Stimulated activated CD8-positive, alpha-beta memory T cell treated with anti-CD3 and anti-CD28 coated beads, Interleukin-7, amount 100 ng/mL, for 48 hours (primary cell): ENCODE measurements around the gene SH3BGR.

Experiments used
- DNase-seq, 2 donors: peaks; one replicate each; pipeline ENCODE4 v3.0.0-alpha.2; 2020; ENCODE audit warnings: low read depth in 1 of 2; ENCODE audit errors: extremely low read depth in 1 of 2

SH3BGR gene

DNA sequence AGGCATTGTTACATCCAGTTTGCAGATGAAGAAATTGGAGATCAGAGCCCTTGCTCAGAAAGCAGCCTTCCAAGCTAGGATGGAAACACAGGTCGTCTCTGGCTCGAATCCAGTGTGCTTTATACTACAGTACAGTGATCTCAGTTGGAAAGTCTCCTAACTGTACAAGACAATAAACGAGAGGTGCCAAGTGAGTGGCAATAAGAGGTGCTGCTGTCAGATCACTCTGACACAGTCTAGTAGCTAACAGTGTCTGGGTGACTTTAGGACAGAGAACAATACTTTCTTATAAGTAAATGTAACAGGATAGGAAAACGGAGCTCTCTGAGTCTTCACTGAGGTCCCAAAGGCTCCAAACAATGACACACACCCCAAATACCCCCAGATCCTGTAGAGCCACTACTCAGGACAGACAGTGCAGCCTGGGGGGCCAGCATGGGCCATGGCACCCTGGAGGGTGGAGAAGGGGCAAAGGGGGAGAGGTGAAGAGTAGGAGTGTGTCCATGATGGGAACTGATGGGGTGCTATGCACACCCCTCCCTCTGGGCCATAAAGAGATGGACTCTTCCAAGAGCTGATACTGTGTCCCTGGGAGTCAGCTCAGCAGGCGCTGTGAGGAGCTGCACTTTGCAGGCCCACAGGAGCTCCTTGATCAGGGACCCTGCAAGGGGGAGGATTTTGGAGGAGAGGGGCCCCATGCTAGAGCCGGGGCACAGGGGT lies 3.3 kb downstream of the SH3BGR start:
- no peak for DNase-seq

DNA sequence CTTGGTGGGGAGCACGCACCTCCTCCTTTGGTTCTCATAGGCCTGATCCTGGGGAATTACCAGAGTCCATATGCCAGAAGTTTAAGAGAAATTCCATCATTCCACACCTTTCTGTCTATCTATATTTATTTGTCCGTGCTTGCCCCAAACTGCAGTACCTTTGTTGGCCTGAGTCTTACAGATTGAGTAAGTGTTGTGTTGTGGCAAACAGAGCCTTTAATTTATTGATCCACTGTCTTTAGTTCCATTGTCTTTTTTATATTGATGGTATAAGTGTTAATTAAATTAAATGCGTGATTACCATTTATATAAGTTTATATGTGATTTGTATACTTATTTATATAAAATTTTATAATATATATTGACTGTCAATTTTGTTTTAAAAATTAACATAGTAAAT lies 4.9 kb downstream of the SH3BGR start:
- no peak for DNase-seq

DNA sequence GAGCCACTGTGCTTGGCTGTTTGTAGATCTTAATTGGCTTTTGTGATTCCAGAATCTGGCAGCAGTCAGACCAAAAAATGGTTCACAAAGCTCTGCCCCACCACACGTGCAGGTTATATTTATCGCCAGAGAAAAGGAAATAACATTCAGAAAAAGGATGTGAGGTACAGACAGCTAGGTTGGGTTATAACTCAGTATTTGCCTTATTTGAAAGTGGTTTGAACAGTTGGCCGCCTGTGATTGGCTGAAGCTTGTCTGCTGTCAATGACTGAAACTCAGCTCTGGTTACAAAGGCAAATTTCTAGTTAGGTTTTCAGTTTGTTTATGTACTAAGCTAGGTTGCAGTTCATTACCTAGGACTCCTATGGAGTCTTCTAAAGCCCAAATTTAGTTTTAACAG lies 9.6 kb downstream of the SH3BGR start:
- no peak for DNase-seq

DNA sequence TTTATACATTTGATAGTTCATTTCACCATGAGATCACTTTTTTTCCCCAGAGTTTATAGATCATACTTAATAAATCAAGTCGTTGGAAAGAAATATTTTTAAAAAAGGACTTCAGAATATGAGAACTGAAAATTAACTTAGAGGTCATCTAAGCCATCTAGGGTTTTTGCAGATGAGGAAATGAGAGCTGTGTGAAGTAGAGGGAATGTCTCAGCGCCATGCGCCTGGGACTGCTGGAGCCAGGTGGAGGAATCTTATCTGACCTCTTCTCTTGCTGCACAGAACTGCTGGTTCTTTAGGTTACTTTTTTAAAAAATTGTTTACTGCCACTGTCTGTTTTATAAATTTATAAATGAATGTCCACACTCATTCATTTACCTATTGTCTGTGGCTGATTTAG lies 11.5 kb downstream of the SH3BGR start:
- DNase-seq = no peak

DNA sequence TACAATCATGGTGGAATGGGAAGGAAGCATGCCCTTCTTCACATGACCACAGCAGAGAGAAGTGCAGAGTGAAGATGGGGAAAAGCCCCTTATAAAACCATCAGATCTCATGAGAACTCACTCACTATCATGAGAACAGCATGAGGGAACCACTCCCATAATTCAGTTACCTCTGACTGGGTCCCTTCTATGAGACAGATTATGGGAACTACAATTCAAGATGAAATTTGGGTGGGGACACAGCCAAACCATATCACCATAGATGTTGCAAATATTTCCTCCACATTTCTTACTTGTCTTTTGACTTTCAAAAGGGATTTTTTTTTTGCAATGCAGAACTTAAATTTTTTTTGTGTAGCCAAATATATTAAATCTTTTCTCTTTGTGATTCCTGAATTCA lies 14.8 kb downstream of the SH3BGR start:
- no peak for DNase-seq

DNA sequence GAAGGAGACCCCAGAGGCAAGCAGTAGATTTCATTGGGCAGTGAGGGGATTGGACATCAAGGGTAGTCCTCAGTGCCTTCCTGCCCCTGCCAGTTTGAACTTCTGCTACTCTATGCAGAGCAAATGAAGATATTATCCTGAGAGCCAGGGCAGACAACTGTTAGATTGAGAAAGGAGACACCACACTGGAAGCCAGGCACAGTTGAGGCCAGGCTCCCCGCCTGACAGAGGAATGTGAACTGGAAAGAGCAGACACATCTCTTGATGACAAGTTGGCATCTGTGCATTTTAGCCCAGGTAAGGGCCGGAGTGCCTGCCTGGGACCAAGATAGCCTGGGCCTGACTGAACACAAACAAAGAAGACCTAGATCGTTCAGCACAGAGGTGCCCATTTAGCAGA lies 16.0 kb downstream of the SH3BGR start:
- DNase-seq = no peak

DNA sequence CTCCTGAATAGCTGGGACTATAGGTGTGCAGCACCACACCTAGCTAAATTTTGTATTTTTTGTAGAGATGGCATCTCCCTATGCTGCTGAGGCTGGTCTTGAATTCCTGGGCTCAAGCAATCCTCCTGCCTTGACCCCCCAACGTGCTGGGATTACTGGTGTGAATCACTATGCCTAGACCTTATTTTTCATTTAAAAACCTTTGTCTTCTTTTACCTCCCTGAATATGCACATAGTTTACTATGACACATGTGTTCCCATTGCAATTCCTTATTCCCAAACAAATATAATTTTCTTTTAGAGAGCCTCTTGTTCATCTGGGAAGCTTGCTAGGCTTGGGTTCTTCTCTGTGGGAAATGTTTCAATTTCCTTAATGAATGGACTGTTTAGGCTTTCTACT lies 16.8 kb downstream of the SH3BGR start:
- DNase-seq = no peak

DNA sequence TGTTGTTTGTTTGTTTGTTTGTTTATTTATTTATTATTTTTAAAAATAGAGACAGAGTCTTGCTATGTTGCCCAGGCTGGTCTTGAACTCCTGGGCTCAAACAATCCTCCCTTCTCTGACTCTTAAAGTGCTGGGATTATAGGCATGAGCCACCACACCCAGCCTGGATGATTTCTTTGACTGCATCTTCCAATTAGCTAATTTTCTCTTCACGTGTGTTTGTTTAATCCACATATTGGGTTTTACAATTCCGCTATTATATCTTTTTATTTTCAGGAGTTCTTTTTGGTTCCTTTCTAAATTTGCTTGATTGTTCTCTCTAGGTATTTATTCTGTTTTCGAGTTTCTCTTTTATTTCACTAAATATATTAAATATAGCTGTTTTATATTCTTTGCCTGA lies 19.8 kb downstream of the SH3BGR start:
- DNase-seq = no peak

DNA sequence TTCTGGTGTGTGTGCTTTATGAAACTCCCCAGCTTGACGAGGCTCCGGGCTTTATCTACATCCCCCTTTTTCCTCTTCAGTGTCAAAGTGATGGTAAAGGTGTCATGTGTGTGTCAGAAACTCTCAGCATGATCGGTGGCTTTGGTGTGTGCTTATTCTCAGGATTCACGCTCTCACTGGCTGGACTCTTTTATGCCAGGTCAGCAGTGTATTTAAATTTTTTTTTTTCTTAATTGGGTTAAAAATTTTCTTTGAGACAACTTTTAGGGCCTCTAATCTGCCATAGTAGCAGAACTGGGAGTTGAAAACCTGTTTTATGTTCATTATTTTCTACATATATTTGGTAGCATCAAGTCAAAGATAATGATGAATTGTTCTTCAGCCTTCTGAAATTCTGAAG lies 21.0 kb downstream of the SH3BGR start:
- DNase-seq = no peak

DNA sequence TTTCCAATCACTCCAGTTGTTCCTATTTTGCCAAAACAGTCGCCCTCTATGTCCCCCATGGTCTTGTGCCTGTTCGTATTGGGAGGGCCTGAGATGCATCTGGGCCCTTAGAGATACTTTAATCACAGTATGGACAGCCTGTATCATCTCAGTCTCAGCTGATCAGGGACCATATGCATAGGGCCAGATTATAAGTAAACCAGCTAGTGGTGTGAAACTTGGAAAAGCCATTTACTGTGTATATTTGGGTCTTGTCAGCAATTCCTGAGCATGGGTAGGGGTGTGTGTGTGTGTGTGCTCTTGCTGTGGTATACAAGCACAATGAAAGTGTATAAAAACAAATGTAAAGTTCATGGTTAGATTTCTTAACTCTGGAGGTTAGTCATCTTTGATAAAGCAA lies 22.8 kb downstream of the SH3BGR start:
- DNase-seq = no peak

DNA sequence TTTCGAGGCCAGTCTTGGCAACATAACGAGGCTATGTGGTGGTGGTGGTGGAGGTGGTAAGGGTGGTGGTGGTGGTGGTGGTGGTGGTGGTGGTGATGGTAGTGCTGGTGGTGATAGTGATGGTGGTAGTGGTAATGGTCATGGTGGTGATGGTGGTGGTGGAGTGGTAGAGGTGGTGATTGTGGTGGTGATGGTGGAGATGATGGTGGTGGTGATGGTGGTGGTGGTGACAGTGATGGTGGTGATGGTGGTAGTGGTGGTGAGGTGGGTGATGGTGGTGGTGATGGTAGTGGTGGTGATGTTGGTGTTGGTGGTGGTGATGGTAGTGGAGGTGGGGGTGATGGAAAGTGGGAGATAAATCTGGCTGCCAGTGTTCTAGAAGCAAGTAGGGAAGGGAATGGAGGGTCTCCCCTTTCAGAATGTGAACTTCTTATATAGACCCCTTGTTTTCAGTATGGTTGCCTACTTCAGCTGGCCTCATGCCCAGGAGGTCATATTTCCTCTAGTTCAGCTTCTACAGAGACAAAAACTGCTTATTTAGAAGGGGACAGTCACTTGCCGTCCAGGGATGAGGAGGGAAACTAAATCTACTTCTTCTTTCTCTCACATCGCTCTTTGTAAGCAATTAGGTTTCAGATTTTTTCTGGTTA lies 27.5 kb downstream of the SH3BGR start:
- DNase-seq = no peak

DNA sequence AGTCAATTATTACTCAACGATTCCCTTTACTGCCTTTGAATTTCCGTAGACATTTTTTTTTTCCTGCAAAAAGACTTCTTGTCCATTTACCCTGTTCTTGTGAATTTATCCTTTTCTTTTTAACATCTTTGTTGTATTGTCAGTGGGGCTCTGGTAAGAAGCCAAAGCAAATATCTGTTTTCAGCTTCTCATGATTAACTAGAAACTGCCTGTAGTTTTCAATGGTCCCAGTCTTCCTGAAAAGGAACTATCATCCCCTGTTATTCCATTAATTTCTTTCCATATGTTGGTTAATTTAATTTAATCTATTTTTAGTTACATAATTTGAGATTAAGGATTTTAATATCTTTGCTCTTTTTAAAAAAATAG lies 28.0 kb downstream of the SH3BGR start:
- DNase-seq = no peak

DNA sequence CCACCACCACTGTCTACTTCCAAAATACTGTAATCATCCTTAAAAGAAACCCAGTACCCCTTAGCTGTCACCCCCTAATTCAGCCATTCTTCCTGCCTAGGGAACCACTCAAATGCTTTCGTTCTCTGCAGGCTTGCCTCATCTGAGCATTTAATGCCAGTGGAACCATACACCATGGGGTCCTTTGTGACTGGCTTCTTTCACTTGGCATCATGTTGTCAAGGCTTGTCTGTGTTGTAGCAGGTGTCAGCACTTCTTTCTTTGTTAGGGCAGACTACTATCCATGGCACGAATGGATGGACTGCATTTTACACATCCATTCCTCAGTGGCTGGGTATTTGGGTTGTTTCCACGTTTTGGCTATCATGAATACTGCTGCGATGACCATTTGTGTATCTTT lies 28.5 kb downstream of the SH3BGR start:
- DNase-seq = no peak

DNA sequence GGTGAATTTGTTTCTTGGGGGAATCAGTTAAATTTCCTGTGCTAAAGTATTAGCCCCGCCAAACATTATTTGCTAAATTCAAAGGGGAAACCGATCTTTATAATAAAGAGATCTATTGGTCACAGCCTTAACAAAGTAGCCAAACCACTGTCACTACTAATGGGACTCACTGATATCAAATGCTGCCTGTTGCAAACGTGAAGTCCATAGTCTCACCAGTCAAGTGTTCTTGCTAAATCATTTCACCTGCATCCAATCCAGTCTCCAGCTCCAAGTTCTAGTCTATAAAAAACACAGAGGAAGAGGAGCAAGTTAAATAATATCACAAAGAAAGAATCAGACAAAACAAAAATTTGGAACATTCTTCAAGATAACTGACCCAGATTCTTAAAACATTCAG lies 30.1 kb downstream of the SH3BGR start:
- DNase-seq = no peak

DNA sequence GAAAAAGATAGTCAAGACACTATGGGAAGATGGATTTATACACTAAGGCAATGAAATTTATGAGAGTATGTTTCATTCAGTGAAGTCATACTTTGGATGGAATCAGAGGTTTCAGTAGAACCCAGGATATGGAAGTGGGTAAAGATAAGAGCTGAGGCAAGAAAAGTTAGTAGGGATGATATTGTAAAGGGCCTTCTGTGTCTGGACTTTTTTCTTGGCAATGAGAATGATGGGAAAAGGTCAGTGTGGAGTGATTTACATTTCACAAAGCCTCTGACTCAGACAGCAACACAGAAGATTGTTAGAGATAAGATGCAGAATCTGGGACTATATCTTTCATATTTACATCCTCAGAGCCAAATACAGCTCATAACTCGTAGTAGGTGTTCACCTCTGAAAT lies 32.1 kb downstream of the SH3BGR start:
- no peak for DNase-seq

DNA sequence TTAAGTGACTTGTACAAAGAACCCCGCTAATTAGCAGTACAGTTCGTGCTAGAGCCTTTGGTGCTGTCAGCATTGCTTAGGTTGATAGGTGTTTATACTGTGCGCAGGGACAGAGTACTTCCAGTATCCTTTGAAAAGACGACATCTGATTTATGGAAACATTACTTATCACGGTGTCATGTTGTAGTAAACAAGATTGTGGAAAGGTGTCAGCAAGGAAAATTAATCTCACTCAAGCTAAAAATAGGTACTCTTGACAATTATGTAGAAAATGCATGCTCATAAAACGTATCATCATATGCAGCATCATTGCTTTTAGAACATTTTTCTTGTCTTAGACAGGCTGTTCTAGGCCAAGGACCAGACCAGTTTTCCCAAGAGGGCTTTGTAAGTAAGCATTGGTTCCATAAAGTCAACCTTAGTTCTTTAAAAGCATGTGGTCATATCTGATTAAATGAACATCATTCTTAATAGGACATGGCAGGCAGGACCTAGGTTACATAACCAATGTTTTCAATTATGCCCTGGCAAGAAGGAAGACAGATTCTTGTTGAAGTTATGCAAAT lies 33.0 kb downstream of the SH3BGR start:
- no peak for DNase-seq

DNA sequence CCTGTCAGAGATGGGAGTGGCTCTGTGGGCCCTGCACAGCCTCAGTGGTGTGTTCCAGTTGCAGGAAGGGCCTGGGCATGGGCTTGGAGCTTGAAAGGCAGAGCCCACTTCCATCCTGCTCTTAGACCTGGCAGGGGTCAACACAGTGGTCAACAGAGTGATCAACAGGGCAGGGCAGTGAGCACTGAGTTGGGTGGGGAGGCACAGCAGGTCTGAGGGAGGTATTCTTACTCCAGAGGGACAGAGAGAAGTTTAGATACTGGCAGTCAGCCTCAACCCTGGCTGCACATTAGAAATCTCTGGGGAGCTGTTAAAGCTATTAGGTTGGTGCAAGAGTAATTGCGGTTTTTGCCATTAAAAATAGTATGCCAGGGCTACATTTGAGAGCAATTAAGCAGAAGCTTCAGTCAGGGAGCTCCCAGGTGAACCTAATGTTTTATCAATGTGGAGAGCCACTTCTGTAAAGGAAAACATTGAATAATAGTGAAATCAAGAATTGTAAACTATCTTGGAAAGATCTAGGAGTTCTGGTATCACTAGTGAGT lies 37.7 kb downstream of the SH3BGR start:
- DNase-seq = no peak

DNA sequence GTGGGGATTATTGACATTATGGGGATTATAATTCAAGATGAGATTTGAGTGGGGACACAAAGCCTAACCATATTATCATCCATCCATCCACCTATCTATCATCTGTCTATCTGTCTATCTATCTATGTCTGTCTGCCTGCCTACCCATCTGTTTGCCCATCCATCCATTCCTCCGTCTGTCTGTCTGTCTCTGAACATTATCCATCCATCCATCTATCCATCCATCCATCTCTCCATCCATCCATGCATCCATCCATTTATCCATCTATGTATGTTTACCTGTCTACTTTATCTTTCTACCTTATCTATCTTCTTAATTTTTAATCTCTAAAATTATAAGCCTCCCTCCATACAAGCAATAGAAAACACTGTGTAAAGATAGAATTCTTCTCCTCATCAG lies 47.4 kb downstream of the SH3BGR start:
- DNase-seq = no peak

DNA sequence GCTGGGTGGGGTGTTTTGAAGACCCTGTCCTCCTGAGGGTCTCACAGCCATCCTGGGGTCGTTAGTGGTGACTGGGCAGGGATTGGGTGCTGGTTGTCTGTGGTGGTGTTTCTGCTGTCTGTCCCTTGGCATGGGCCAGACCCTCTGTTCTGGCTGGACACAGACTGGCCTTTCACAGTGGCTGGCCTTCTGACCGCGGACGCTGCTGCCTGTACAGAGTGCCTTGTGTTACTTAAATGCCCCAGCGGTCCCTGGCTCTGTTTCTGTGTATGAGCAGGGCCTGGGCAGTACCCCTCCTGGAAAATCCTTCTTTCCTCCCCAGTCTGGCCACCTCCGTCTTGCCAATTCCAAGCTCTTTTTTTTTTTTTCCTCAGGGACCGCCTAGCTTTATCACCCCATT lies 50.9 kb downstream of the SH3BGR start:
- DNase-seq = no peak

DNA sequence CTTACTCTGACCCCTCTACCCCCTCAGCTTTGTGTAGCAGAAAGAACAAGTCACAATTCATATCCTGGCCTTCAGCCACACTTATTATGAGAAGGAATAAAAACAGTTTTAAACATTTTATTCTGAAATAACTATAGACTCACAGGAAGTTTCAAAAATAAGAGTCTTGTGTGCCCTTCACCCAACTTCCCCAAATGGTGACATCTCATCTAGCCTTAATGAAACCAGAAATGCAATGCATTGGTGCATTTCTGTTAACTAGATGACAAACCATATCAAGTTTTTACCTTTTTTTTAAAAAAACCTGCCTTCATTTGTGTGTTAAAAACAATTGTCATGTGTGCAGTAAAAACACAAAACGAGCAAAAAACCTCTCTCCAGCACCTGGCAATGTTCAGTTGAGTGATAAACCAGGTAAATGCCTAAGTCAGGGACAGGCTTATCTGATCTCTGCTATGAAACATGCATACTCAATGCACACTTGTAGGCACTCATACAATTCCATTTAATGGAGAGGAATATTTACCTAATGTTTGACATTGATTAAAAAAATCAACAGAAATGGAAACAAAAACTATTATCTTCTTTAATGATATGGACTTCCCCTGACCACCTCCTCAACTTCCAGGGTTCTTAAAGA lies 51.5 kb downstream of the SH3BGR start:
- no peak for DNase-seq

DNA sequence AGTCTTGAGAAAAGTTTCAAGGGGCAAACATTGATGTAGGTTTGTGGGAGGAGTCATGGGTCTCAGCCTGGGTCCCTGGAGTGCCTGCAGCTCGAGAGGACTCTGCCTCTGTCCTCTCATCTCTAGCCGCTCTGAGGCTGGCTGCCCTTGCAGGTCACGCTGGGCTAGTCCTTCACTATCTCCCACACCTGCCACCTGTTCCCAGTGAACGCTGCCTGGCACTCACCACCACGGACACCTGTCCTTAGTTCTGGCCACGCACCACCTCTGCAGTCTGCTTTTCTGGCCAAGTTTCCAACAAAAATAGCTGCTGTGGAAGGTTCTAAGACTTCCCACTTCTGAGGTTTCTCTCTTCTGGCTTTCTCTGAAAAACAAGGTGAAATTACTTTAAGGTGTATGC lies 52.5 kb downstream of the SH3BGR start:
- no peak for DNase-seq

DNA sequence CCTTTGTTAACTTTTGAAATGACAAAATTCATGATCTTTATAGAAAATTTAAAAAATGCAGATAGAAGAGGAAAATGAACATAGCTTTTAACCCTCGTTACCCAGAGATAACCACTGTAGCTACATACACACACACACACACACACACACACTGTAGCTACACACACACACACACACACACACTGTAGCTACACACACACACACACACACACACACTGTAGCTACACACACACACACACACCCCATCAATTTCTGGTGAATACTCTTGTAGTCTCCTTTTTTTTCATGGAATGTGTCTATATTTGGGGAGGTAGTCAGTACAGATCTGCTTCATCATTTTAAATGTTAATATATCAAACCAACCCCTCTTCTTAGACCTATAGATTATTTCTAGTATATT lies 58.5 kb downstream of the SH3BGR start:
- no peak for DNase-seq
